NCI-H146 treated with DMSO at 0.1 percent for 48 hours (cell line): ENCODE data around the gene ARHGAP26.
"Not testable (repeated sequence)": the region's sequence is repeated elsewhere in the genome, so short reads cannot be mapped to it uniquely, and the experiment has no call there.

Experiments used
- DNase-seq: peaks from one replicate; lab custom pipeline; 2025; ENCODE audit not compliant: unreplicated experiment; lab: John Stamatoyannopoulos, UW

The ARHGAP26 gene

DNA sequence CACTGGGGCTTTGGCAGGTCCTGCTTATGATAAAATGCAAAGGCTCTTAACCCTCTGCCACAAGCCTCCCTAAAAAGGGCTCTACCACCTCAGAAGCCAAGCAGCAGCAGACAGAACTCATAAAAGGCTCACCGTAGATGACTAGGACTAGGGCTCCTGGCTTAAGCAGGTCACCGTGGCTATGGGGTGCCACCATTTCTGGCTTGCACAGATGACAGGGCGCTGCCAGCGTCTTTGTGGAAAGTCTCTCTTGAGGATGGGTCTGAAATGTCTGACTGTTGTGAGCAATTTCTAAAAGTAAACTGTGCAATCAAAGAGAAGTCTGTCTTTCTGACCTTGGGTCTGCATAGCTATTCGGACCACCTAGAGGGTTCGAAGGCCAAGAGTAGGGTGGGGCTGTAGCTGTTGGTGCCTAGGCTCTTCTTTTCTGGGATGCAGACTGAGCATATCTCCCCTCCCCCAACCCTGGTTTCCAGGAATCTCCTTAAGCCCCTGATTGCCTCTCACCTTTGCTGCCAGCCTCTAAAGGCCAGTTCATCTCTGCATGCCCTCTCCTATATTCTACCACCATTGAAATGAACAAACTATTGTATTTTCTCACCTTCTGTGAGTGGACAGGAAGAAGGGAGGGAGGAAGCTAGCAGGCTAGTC lies 307.4 kb downstream of the ARHGAP26 start:
- DNase-seq: no peak

DNA sequence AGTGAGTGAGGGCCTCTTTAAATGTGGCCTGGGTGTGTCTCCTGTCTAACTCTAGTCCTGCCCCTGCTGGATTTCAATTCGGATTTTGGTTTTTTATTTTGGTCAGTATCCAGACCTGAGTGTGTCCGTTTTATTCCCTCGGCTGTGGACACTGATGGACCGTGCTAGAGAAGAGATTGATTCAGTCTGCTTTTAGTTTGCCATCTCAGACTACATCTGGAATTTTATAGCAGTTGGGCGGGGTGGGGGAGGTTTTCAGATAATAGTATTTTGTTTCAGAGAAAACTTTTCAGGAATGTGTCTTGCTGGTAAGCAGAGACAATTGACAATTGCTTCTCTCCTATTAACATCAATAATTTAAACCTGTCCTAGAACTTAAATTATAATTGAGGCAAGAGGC lies 308.1 kb downstream of the ARHGAP26 start:
- no peak for DNase-seq

DNA sequence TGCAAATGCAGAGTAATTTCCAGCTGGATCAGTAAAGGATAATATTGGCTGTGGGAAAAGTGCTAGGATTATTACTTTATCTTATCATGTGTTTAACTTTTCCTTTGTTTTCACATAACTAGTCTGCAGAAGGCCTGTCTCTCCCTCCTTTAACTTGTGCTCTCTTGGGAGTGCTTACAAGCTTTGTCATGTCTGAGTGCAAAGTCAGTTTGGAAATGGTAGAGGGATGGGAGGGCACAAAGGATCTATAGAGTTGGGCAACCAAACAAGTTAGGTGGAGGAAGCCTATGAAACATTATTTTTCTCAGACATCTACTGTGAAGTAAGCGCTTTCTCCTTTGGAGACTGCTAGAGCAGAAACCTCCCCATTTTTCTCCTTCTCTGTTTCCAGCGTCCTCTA lies 308.8 kb downstream of the ARHGAP26 start:
- no peak for DNase-seq

DNA sequence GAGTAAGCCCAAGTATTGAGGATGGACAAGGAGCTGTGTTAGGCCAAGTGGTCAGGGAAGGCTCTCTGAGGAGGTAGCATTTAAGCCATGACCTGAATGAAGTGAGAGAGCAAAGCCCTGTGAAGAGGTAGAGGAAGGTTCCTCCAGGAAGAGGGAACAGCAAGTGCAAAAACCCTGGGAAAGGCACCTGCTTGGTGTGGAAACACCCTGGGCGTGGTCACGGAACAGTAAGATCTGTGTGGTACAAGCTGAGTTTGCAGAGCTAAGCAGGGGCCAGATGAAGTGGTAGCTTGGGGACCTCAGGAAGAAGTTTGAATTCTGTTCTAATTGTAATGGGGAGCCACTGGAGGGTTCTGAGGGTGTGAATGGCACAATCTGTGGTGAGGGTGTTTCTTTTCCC lies 310.2 kb downstream of the ARHGAP26 start:
- no peak for DNase-seq

DNA sequence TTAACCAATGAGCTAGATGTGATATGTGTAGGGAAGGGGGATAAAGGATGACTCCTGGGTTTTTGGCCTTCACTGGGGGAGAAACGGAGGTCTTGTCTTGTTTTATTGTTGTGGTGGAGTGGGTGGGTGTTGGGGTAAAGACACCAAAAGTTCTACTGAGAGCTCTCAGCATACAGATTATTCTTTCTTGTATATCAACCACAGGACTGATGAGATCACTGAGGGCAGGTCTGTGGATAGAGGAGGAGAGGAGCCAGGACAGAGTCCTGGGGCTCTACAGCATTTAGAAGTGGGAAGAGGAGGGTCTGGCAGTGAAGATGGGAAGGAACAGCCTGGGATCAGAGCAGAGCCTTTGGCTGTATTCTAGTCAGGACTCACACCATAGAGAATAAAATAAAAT lies 310.8 kb downstream of the ARHGAP26 start:
- DNase-seq: no peak

DNA sequence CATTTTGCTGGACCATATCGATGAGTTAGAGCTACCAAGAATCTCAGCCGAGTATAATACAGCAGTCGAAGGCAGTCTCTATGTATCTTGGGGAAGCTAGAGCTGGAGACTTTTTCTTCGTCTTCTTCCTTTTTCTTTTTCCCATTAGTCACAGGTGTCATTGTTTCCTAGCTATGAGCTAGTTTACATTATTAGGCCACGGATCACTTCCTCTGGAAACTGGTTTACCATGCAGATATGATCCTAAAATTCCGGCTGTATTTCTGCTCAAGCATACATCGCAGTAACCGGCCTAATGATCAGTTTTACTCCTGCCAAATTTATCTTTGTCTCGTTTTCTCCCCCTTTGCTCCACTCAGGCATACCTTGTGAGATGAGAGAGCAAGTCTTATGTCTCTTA lies 312.8 kb downstream of the ARHGAP26 start:
- DNase-seq: no peak

DNA sequence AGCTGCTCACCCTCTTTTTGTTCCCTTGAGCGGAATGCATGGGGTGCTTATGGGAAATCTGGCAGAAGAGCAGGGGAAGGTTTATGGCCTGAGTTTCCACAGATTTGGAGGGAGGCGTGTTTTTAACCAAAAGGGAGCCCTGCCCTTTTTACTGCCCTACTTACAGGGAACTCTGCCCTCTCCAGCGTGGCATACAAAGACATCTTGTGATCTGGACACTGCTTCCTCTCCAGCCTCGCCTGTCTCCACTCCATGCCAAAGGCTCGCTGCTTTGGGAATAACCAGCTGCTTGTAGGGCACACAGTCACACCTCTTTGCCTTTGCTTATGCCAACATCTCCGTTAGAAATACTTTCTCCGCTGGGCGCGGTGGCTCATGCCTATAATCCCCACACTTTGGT lies 314.2 kb downstream of the ARHGAP26 start:
- no peak for DNase-seq

DNA sequence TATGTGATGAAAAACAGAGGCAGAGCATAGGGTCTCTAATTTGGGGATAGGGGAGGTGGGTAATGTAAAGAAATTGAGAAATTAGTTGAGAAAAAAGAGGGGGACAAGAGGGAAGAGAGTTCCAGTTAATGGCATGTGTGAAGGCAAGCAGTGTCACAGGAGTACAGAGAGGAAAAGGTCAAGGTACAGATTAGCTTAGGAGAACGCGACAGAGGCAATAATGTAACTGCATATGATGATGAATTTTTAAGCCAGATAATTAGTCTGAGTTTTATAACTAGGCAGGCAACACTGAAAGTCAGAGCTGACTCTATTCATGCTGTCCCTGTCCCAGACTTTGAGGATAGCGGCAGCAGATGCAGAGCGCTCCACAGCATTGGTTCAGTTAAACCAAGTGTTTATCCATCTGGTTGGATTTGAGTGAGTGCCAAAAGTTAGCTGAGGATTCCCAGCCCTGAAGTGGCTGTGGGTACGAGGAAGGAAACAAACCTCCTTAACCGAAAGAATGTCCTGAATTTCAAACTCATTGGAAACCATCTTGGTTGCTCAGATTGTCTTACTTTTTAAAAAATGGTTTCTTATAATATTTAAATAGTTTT lies 315.2 kb downstream of the ARHGAP26 start:
- no peak for DNase-seq

DNA sequence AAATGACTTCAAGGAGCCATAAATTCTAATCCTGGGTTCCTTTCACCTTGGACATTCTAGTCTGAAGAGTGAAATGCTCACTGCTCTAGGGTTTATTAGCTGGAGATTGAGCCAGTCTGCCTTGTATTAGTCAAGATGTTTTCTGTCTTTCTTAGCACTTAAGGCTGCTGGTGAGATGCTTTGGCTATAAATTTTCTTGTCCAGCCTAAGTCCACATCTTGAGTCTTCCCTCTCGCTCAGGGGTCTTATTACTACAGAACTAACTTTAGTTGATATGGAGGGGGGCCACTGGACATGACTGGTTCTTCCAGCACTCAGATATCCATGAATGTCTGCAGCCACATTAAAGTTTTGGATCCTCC lies 316.4 kb downstream of the ARHGAP26 start:
- DNase-seq: no peak

DNA sequence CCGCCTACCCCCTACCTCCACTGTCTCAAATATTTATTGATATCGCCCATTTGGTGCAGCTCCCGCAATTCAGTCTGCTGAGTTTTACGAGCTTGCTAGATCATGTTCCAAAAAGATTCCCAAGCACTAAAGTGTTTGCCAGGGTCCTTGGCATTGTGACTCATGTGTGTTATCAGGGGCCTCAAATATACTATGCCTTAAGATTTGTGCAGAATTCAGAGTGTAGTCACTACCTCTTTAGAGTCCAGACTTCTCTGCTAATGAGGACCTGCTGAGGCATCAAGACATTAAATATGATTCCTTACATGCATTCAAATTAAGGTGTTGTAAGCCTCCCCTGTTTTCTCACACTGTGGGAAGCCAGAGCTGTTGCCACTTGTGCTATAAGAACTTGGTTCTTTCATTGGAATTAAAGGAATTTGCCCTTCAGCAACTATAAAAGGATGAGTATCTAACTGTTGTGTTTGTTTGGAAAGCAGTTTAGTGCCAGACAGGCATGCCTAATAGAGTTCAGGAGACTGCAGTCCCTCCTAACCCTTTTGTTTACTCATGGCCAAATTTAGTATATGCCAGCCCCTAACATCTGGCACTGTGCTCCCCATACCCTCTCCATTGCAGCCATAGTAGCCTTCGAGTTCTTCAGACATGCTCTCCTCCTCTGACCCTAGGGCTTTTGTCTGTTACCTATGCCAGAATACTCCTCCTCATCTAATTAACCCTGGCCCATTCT lies 316.9 kb downstream of the ARHGAP26 start:
- no peak for DNase-seq

DNA sequence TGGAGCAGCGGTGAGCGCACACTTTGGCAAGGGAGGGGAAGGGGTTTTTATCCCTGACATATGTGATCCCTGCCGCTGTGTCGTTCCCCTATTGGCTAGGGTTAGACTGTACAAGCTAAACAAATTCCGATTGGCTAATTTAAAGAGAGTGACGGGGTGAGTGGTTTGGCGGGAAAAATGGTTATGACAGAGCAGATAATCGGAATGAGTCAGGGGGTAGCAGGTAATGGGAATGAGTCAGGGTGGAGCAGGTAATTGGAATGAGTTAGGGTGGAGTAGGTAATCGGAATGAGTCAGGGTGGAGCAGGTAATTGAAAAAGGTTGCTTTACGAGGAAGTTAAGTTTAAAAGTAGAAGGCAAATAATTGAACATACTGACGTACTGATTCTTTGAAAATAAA lies 318.5 kb downstream of the ARHGAP26 start:
- not testable (repeated sequence) for DNase-seq

DNA sequence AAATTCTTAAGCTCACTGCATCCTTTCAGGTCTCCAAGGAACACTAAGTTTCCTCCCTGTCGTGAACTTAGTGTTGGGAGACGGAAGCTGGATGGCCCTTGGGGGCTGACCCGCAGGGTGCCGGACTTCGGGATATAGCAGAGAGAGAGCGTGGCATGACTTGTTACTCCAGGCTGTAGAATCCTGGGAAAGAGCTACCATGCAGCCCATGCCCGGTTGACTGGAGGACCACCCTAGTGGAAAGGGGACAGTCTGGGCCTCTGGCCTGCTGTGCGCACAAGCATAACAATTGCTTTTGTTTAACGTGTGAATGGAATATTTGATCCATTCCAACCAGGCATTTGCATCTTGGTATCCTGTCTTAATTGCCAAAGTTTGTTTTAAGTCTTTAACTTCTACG lies 319.9 kb downstream of the ARHGAP26 start:
- DNase-seq: not testable (repeated sequence)

DNA sequence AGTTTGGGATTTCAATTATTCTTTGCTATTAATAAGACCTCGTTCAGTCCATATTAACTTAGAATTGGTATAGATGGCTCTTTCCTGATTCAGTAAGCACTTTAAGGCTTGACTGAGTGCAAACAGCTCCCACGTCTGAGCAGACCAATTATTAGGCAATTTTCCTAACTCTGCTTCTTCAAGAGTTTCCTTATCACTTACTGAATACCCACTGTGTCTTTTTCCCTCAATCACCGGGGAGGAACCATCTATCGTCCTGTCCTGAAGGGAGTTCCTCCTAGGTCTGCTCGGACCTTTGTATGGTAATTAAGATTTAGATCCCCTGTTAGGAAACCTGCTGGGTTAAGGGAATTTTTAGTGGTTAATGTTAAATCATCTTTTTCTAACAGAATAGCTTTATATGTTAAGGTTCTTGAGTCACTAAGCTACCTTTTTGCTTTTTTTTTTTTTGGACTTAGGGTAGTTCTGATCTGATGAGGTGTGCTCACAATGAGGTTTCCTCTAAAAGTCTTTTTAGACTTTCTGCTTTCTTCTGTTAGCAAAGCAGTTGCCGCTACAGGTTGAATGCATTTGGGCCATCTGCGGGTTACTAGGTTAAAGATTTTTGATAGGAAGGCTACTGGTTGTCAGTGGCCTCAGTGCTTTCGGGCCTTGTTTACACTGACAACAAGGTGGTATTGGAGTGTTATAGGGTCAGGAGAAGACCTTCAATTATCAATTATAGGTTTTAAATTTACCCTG lies 322.7 kb downstream of the ARHGAP26 start:
- not testable (repeated sequence) for DNase-seq

DNA sequence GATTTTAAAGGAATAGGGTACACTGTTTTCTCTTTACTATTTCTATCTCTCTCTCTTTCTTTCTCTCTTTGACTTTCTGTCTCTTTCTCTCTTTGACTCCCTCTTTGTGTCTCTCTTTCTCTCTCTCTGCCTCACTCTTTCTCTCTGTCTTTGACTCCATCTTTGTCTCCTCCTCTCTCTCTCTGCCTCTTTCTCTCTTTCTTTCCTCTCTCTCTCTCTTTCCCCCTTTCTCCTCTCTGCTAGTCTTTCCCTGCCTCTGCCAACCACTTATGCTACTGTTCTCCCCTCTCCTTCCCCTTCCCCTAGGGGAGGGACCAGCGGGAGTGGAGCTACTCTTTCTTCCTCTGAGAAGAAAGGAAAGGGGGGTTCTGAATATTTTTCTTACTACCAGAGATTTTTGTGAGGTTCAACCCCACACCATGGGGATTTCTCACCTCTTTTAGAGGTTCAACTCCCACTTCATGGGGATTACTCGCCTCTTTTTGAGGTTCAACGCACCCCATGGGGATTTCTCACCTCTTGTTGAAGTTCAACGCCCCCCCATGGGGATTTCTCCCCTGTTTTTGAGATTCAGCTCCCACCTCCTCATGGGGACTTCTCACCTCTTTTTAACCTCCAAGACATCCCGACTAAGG lies 323.4 kb downstream of the ARHGAP26 start:
- no peak for DNase-seq

DNA sequence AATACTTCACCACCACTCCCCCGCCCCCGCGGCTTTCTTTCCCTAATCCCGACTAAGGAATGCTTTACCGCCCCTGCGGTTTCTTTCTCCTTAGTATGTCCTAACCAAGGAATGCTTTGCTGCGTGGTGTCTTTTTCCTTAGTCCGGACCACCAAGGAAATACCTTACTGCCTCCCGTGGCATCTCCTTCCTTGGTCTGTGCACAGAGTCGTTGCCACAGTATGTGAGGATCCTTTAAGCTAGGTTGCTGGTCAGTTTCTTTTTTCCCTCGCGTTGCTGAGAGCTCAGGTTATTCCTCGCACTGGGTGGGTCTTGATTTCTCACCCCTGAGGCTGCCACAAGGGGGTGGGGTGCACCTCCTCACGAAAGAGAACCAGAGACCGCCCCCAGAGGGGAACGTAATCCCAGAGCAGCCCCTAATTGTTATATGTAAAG lies 323.9 kb downstream of the ARHGAP26 start:
- no peak for DNase-seq

DNA sequence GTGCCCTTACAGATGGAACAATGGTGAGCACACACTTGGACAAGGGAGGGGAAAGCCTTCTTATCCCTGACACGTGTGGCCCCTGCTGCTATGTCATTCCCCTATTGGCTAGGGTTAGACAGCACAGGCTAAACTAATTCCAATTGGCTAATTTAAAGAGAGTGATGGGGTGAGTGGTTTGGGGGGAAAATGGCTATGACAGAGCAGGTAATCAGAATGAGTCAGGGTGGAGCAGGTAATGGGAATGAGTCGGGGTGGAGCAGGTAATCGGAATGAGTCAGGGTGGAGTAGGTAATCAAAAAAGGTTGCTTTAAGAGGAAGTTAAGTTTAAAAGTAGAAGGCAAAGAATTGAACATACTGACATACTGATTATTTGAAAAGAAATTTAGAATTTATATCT lies 324.4 kb downstream of the ARHGAP26 start:
- DNase-seq: not testable (repeated sequence)

DNA sequence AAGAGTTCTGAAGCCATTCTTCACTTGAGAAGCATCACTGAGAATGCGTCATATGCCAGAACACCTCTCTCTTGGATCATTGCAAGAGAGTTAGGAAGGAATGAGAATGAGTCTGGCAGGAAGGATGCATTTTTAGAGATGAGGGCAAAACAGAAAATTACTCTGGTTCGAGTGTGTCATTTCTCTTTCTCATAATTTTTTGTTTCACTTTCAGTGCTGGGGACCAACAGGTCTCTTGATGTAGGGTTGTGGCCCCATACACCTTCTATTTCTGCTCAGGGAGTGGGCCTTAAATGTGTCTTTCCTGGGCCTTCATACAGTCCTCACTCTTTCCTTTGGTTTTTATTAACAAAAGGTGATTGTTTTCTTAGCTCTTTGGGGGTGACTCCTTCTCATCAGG lies 330.9 kb downstream of the ARHGAP26 start:
- DNase-seq: no peak

DNA sequence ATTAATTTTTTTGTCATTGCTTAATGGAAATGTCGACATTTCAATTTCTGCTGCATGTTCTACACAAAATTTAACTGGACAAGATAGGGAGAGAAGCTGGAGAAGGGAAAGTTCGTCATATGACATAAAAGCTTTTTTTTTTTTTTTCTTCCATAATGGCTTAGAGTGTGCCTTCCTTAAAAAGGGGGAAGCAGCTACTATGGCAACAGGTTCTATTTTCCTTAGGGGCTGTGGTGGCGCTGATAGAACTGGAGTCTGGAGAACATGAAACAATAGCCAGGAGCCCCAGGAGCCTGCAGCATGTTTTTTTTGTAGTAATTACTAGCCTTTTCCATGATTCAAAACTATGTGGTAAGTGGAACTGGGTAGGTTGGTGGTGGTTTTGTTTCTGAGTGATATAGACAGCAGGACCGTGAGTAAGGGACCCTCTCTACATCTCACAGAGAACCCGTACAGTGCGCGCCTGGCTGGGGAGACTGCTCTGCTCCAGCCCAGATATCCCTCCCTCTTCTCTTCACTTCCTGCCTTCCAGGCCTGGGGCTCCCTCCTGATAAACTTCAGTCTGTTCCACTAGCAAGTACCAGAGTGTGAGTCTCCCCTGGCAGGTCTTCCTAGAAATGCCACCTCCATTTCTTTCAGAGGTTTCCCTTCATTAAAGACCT lies 331.7 kb downstream of the ARHGAP26 start:
- no peak for DNase-seq

DNA sequence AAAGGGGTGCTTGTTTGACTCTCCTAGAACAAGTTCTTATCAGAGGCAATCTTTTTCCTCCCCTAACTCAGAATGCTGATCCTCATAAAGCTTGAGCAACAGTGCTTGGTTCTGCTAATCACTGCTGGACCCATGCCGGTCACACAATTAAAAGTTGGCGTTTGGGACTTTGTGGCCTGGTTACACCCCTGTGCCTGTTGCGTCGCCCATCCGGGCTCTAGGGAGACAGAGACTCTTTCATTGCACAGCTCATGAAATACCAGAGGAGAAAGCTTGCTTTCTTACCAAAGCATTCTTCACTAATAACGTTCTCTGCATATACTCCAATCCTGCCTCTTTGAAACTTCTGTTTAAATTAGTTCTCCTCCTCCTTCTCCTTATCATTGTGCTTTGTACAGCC lies 332.2 kb downstream of the ARHGAP26 start:
- DNase-seq: no peak

DNA sequence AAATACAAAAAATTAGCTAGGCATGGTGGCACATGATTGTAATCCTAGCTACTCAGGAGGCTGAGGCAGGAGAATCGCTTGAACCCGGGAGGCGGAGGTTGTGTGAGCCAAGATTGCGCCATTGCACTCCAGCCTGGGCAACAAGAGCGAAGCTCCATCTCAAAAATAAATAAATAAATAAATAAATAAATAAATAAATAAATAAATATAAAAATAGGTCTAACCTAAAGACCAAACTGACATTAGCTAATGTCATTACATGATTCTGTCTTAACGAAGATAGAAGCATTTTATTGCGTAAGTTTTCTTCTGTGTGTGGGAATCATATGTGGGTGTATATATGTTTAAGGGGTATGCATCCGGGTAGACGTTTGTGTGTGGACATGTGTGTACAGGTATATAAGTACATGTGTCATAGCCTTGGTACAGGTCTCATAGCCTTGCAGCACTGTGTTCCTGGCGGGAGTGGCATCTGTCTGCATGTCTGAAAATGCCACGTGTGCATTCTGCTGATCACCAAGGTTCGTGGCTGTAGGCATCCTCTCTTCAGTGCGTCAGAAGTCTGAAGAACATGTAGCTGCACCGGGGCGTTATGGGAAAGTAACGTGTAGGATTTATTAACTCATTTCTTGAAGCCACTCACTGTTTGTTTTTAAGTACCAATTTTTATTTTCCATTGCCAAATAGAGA lies 335.2 kb downstream of the ARHGAP26 start:
- DNase-seq: no peak
